ENCODE measurements around the gene MICB. TPM values are rescaled to one million over a fixed set of nuclear protein-coding genes. Genes with fewer than 3 reads are reported as not detected.
A peak's percentile ranks its signal among the peaks of the same experiment; 100 is the strongest.

The MICB gene
- total RNA-seq, 4 donors from 2014 or later, result 1.7 to 4.8 (median 2.0) TPM

GRCh38 chr6:31528307-31528777 lies 30.4 kb downstream of the MICB start:
- H3K4me3 ChIP-seq, result no peak overlapping the region
- H3K4me1 ChIP-seq, result no peaks in the 10 kb centered on the region
- no peaks in the 10 kb centered on the region for H3K9me3 ChIP-seq
- H3K36me3 ChIP-seq, result peaks cover 0 to 41% of the 10 kb centered on the region in 2 donors
- no peak overlapping the region for H3K27ac ChIP-seq
- TF ChIP-seq POLR2AphosphoS5 (IDR thresholded peaks at IDR 0.05), result no peak
- TF ChIP-seq POLR2A (IDR thresholded peaks at IDR 0.05), result no peak
- TF ChIP-seq, protein P1, sequence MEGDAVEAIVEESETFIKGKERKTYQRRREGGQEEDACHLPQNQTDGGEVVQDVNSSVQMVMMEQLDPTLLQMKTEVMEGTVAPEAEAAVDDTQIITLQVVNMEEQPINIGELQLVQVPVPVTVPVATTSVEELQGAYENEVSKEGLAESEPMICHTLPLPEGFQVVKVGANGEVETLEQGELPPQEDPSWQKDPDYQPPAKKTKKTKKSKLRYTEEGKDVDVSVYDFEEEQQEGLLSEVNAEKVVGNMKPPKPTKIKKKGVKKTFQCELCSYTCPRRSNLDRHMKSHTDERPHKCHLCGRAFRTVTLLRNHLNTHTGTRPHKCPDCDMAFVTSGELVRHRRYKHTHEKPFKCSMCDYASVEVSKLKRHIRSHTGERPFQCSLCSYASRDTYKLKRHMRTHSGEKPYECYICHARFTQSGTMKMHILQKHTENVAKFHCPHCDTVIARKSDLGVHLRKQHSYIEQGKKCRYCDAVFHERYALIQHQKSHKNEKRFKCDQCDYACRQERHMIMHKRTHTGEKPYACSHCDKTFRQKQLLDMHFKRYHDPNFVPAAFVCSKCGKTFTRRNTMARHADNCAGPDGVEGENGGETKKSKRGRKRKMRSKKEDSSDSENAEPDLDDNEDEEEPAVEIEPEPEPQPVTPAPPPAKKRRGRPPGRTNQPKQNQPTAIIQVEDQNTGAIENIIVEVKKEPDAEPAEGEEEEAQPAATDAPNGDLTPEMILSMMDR (IDR thresholded peaks at IDR 0.05), result no peak
- TF ChIP-seq EP300 (IDR thresholded peaks at IDR 0.05), result no peak
- H3K27me3 ChIP-seq, result no peaks in the 10 kb centered on the region
- ATAC-seq, result no peak
- 58 to 72% methylated on average over 2 to 3 of the region's 4 CpGs for WGBS, 2 donors (ENCODE audit: low coverage in 1 of 2)

DNA sequence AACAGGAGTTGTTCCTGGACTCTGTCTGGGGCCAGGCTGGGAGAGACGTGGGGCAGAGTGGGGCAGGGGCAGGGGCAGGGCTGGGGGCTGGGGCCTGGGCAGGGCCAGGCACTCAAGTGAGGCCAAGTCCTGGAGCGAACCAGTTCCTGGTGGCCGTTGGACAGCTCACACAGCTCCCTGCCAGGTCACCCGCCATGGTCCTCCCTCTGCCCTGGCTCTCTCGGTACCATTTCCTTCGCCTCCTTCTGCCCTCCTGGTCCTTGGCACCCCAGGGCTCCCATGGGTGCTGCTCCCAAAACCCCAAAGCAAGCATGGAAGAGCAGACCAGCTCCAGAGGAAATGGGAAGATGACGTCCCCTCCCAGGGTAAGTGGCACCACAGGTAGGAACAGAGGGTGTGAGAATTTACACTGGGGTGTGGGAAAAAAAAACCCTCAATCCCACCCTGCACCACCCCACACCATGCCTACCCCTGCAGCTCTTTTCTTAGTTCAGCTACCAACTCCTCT lies 30.9 kb downstream of the MICB start, which contains the start of gene MCCD1:
Gene MCCD1 (plus strand): TSS at position 142 of the 508 bp plus-strand sequence. CDS start 53 bp downstream, at position 195.
- TF ChIP-seq EP300 (IDR thresholded peaks at IDR 0.05), result no peak
- TF ChIP-seq, protein P1 (IDR thresholded peaks at IDR 0.05), result no peak
- no peak for TF ChIP-seq POLR2AphosphoS5 (IDR thresholded peaks at IDR 0.05)
- TF ChIP-seq POLR2A (IDR thresholded peaks at IDR 0.05), result no peak

DNA sequence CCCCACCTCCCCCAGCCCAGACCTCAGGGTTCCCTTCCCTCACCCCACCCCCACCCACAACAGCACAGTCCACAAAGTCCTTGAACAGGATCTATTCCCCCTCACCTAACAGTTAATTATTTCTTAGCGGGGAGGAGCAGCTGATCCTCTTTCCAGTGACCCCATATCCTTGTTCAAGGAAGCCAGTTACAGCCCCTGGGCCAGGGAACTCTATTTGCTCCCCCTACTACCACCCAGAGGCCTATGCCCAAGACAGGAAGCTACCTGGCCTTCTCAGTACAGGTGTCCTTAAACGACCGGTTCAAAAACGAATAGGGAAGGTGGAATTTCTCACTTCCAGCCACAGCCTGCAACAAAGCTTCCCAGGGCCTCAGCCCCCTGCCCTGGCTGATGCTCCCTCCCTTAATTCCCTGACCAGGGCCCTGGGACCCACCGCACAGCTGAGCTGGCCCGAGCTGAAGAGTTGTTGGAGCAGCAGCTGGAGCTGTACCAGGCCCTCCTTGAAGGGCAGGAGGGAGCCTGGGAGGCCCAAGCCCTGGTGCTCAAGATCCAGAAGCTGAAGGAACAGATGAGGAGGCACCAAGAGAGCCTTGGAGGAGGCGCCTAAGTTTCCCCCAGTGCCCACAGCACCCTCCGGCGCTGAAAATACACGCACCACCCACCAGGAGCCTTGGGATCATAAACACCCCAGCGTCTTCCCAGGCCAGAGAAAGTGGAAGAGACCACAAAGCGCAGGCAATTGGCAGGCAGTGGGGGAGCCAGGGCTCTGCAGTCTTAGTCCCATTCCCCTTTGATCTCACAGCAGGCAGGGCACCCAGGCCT lies 31.6 kb downstream of the MICB start:
- H3K27me3 ChIP-seq, result no peaks in the 10 kb centered on the region
- no peaks in the 10 kb centered on the region for H3K4me1 ChIP-seq
- no peak for ATAC-seq
- no peak overlapping the region for H3K4me3 ChIP-seq
- TF ChIP-seq POLR2AphosphoS5 (IDR thresholded peaks at IDR 0.05) (peak; percentile 16), EP300 (IDR thresholded peaks at IDR 0.05) (no peak)
- no peaks in the 10 kb centered on the region for H3K9me3 ChIP-seq
- WGBS, 2 donors (ENCODE audit: low coverage in 1 of 2), result 25% methylated on average over 2 of the region's 12 CpGs; no CpG with 5 or more reads in 1 of the 2 donors
- H3K36me3 ChIP-seq, result peaks cover 0 to 53% of the 10 kb centered on the region in 2 donors
- no peak overlapping the region for H3K27ac ChIP-seq

More for the DNA sequence above, 30.9 kb downstream of the MICB start, which contains the start of gene MCCD1:
- WGBS, 2 donors (ENCODE audit: low coverage in 1 of 2), result 14 to 74% methylated on average over 1 to 3 of the region's 7 CpGs
- H3K27me3 ChIP-seq, result no peaks in the 10 kb centered on the region
- H3K27ac ChIP-seq, result no peak within 1 kb of the TSS
- H3K4me3 ChIP-seq, result no peak within 1 kb of the TSS
- ATAC-seq, result no peak
- no peaks in the 10 kb centered on the region for H3K9me3 ChIP-seq
- peaks cover 0 to 47% of the 10 kb centered on the region in 2 donors for H3K36me3 ChIP-seq
- H3K4me1 ChIP-seq, result no peaks in the 10 kb centered on the region

DNA sequence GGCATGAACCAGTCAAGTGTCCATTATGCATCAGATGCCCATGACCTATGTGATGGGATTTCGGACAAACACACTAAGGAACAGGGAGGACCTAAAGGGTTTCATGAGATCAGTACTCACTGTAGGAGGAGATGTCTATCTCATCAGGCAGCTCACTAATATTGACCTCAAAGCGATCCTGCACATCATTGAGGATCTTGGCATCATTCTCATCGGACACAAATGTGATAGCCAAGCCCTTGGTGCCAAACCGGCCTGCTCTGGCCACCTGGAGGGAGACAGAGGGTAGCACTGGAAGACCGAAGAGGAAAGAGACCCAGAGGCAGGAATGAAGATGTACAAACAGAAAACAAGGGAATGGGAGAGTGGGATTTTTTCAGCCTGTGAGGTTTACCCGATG lies 32.7 kb downstream of the MICB start:
- Histone ChIP-seq H3K36me3 (peaks cover 2 to 65% of the 10 kb centered on the region in 2 donors), H3K4me1 (no peaks in the 10 kb centered on the region), H3K27me3 (no peaks in the 10 kb centered on the region), H3K9me3 (no peaks in the 10 kb centered on the region), H3K27ac (no peak overlapping the region), H3K4me3 (no peak overlapping the region)
- ATAC-seq, result no peak
- TF ChIP-seq POLR2AphosphoS5 (IDR thresholded peaks at IDR 0.05), result no peak
- no peak for TF ChIP-seq POLR2A (IDR thresholded peaks at IDR 0.05)
- no peak for TF ChIP-seq EP300 (IDR thresholded peaks at IDR 0.05)
- TF ChIP-seq, protein P1 (IDR thresholded peaks at IDR 0.05), result no peak
- WGBS, 2 donors (ENCODE audit: low coverage in 1 of 2), result 55 to 81% methylated on average over 5 of the region's 6 CpGs

GRCh38 chr6:31531162-31531561 lies 33.2 kb downstream of the MICB start:
- Histone ChIP-seq H3K9me3 (no peaks in the 10 kb centered on the region), H3K4me3 (no peak overlapping the region), H3K27ac (no peak overlapping the region), H3K4me1 (peaks cover 0 to 4% (median 0%) of the 10 kb centered on the region in 3 donors), H3K27me3 (no peaks in the 10 kb centered on the region), H3K36me3 (peaks cover 6 to 70% of the 10 kb centered on the region in 2 donors)
- ATAC-seq, result no peak
- no peak for TF ChIP-seq EP300 (IDR thresholded peaks at IDR 0.05)
- no peak for TF ChIP-seq POLR2AphosphoS5 (IDR thresholded peaks at IDR 0.05)
- no peak for TF ChIP-seq POLR2A (IDR thresholded peaks at IDR 0.05)
- TF ChIP-seq, protein P1 (IDR thresholded peaks at IDR 0.05), result no peak
- 83 to 86% methylated on average over 4 to 7 of the region's 7 CpGs for WGBS, 2 donors (ENCODE audit: low coverage in 1 of 2)

All from gastroesophageal sphincter (tissue), 4 donors.